Caco-2 (cell line): ENCODE measurements around the gene DENND2C. TPM values are rescaled to one million over a fixed set of nuclear protein-coding genes. Genes with fewer than 3 reads are reported as not detected.

Source experiments
- BruUV-seq: library from RNA; stranded (reverse); fragments of 400-500 nt; replicated peaks from 2 replicates; lab custom pipeline; 2021; lab: Mats Ljungman, UMichigan
- CTCF ChIA-PET: fragments of 300-600 bp; sonication (Branson Sonifier 250); formaldehyde crosslinking; loops from one replicate; lab custom pipeline; 2022; ENCODE audit warnings: antibody characterized with exemption; lab: Charles Lee
- POLR2A ChIA-PET: fragments of 300-600 bp; sonication (Branson Sonifier 250); formaldehyde crosslinking; loops from one replicate; lab custom pipeline; 2022; ENCODE audit warnings: antibody characterized with exemption; lab: Charles Lee
- DNase-seq, 2 experiments: peaks; one replicate each; pipeline versions ENCODE4 v3.0.0 to v3.0.0-alpha.2; 2020 to 2022
- H3K27me3 ChIP-seq: replicated peaks from 2 replicates; pipeline ENCODE4 v1.6.0; 2011; ENCODE audit warnings: low read length; ENCODE audit not compliant: control insufficient read depth, insufficient read depth
- H3K36me3 ChIP-seq: 2 replicates; pipeline ENCODE4 v1.5.1; 2011; ENCODE audit warnings: low read length; ENCODE audit not compliant: control insufficient read depth, insufficient read depth
- H3K4me1 ChIP-seq: fragments of 250-450 bp; sonication (Bioruptor Pico); 2 replicates; pipeline ENCODE4 v1.5.1; 2020; ENCODE audit warnings: mild to moderate bottlenecking
- H3K4me3 ChIP-seq: 2 replicates; pipeline ENCODE4 v1.5.1; 2011; ENCODE audit warnings: low read depth, mild to moderate bottlenecking, control low read depth, low read length
- H3K9me3 ChIP-seq: fragments of 250-450 bp; sonication (Bioruptor Pico); 2 replicates; pipeline ENCODE4 v1.5.1; 2020; ENCODE audit warnings: mild to moderate bottlenecking, moderate library complexity
- H3K27ac Mint-ChIP-seq: one replicate; pipeline ENCODE4 v1.8.0; 2022; ENCODE audit warnings: mixed read lengths; ENCODE audit not compliant: unreplicated experiment
- H3K27me3 Mint-ChIP-seq: one replicate; pipeline ENCODE4 v1.8.0; 2022; ENCODE audit warnings: mixed read lengths; ENCODE audit not compliant: insufficient read depth, unreplicated experiment
- H3K36me3 Mint-ChIP-seq: one replicate; pipeline ENCODE4 v1.8.0; 2022; ENCODE audit warnings: mild to moderate bottlenecking, mixed read lengths; ENCODE audit not compliant: insufficient read depth, unreplicated experiment
- H3K4me1 Mint-ChIP-seq: one replicate; pipeline ENCODE4 v1.8.0; 2022; ENCODE audit warnings: low read depth, mixed read lengths; ENCODE audit not compliant: unreplicated experiment
- H3K4me3 Mint-ChIP-seq: one replicate; pipeline ENCODE4 v1.8.0; 2022; ENCODE audit warnings: mild to moderate bottlenecking, moderate library complexity, mixed read lengths; ENCODE audit not compliant: unreplicated experiment
- H3K9me3 Mint-ChIP-seq: one replicate; pipeline ENCODE4 v1.8.0; 2022; ENCODE audit warnings: mixed read lengths; ENCODE audit not compliant: unreplicated experiment
- intact Hi-C: fragments of 100-400 bp; cut with micrococcal nuclease; formaldehyde crosslinking; loops from one replicate; pipeline ENCODE4 v1.10.0; 2022; ENCODE audit not compliant: unreplicated experiment
- total RNA-seq: library from RNA; stranded (reverse); gene quantifications from 2 replicates; pipeline ENCODE4 v1.2.3, GENCODE V29; 2022
- TF ChIP-seq, protein P1 (sequence below), 2 experiments: fragments of 200-600 bp in 1 of 2; IDR thresholded peaks; 1 replicate in 1 of 2; 2 replicates in 1 of 2; pipeline versions ENCODE4 v1.5.1 to v1.8.0; 2011 to 2022; ENCODE audit warnings: antibody characterized with exemption in 1 of 2, control low read depth in 1 of 2, inconsistent platforms in 1 of 2, low read depth in 1 of 2, low read length in 1 of 2, mild to moderate bottlenecking in 1 of 2, moderate library complexity in 1 of 2; ENCODE audit not compliant: insufficient read depth in 1 of 2, severe bottlenecking in 1 of 2, unreplicated experiment in 1 of 2

The DENND2C gene
- total RNA-seq, 1 experiment from 2014 or later: 1.1 TPM

DNA sequence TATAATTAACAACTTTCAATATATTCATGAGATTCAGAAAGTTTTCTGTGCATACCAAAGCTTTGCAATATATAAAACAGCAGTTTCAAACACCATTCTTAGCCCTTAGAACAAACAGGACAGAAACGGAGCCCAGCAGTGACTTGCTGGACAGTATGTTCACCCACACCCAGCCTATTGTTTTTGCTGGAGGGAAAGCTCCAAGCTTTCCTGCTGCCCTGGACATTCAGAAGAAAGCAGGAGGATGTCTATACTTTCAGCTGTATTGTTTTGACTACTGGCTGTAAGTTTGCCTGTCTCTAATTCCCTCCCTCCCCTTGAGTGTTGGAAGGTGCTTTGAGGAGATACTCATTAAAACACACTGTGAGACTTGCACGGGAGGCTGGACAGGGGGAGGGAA, 9.6 kb downstream of the DENND2C start:
- CTCF ChIA-PET: interaction anchor here (1.5 kb wide), 1 partner anchor 9 kb away, joined by 3 read pairs; the partner anchor contains the start of gene DENND2C
- TF ChIP-seq, protein P1, sequence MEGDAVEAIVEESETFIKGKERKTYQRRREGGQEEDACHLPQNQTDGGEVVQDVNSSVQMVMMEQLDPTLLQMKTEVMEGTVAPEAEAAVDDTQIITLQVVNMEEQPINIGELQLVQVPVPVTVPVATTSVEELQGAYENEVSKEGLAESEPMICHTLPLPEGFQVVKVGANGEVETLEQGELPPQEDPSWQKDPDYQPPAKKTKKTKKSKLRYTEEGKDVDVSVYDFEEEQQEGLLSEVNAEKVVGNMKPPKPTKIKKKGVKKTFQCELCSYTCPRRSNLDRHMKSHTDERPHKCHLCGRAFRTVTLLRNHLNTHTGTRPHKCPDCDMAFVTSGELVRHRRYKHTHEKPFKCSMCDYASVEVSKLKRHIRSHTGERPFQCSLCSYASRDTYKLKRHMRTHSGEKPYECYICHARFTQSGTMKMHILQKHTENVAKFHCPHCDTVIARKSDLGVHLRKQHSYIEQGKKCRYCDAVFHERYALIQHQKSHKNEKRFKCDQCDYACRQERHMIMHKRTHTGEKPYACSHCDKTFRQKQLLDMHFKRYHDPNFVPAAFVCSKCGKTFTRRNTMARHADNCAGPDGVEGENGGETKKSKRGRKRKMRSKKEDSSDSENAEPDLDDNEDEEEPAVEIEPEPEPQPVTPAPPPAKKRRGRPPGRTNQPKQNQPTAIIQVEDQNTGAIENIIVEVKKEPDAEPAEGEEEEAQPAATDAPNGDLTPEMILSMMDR (IDR thresholded peaks at IDR 0.05; ENCODE audit: insufficient read depth in 1 of 2, low read depth in 1 of 2, low read length in 1 of 2, severe bottlenecking in 1 of 2, unreplicated experiment in 1 of 2): no peak
- Histone ChIP-seq H3K4me1 (no peaks in the 10 kb centered on the region), H3K27me3 (no peaks in the 10 kb centered on the region), H3K36me3 (no peaks in the 10 kb centered on the region), H3K4me3 (no peak overlapping the region), H3K9me3 (no peaks in the 10 kb centered on the region)
- intact Hi-C loops: no loop called here
- BruUV-seq: no TSS peak
- Mint-ChIP-seq H3K27ac (no peak overlapping the region), H3K9me3 (no peaks in the 10 kb centered on the region), H3K27me3 (peaks cover 3% of the 10 kb centered on the region), H3K4me3 (no peak overlapping the region), H3K4me1 (peaks cover 13% of the 10 kb centered on the region), H3K36me3 (no peaks in the 10 kb centered on the region)
- POLR2A ChIA-PET: no interaction called here
- DNase-seq: no peak

DNA sequence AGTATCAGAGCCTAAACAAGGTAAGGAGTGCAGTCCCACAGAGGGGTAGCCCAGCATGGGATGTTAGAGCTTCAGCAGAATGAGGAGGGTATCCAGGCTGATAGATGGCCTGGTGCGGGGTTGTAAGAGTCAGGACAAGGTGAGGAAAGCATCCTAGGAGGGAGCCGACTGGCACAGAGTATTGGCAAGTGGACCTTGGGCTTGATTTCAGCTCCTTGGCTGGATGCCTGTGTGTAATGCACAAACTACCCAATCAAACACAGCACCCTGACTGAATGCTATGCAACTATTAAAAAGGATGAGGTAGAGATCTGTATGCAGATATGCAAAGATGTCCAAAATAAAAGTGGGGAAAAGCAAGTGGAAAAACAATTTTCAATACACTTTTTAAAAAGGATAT, 18.0 kb downstream of the DENND2C start:
- Histone ChIP-seq H3K27me3 (no peaks in the 10 kb centered on the region), H3K36me3 (no peaks in the 10 kb centered on the region), H3K4me1 (no peaks in the 10 kb centered on the region), H3K9me3 (no peaks in the 10 kb centered on the region), H3K4me3 (no peak overlapping the region)
- CTCF ChIA-PET: no interaction called here
- no peaks in the 10 kb centered on the region for H3K27me3 Mint-ChIP-seq
- BruUV-seq: no TSS peak
- TF ChIP-seq, protein P1 (IDR thresholded peaks at IDR 0.05; ENCODE audit: insufficient read depth in 1 of 2, low read depth in 1 of 2, low read length in 1 of 2, severe bottlenecking in 1 of 2, unreplicated experiment in 1 of 2): no peak
- no peaks in the 10 kb centered on the region for H3K36me3 Mint-ChIP-seq
- intact Hi-C loops: no loop called here
- no peaks in the 10 kb centered on the region for H3K4me1 Mint-ChIP-seq
- POLR2A ChIA-PET: no interaction called here
- no peak overlapping the region for H3K27ac Mint-ChIP-seq
- no peak overlapping the region for H3K4me3 Mint-ChIP-seq
- H3K9me3 Mint-ChIP-seq: no peaks in the 10 kb centered on the region
- no peak for DNase-seq

GRCh38 chr1:114648503-114648902, 21.3 kb downstream of the DENND2C start:
- intact Hi-C loops: no loop called here
- no peaks in the 10 kb centered on the region for H3K4me1 Mint-ChIP-seq
- CTCF ChIA-PET: no interaction called here
- no peaks in the 10 kb centered on the region for H3K27me3 Mint-ChIP-seq
- Histone ChIP-seq H3K4me3 (no peak overlapping the region), H3K4me1 (no peaks in the 10 kb centered on the region), H3K27me3 (no peaks in the 10 kb centered on the region), H3K9me3 (no peaks in the 10 kb centered on the region), H3K36me3 (no peaks in the 10 kb centered on the region)
- no peak overlapping the region for H3K27ac Mint-ChIP-seq
- no peaks in the 10 kb centered on the region for H3K36me3 Mint-ChIP-seq
- DNase-seq: no peak
- POLR2A ChIA-PET: no interaction called here
- TF ChIP-seq, protein P1 (IDR thresholded peaks at IDR 0.05; ENCODE audit: insufficient read depth in 1 of 2, low read depth in 1 of 2, low read length in 1 of 2, severe bottlenecking in 1 of 2, unreplicated experiment in 1 of 2): no peak
- no peak overlapping the region for H3K4me3 Mint-ChIP-seq
- H3K9me3 Mint-ChIP-seq: no peaks in the 10 kb centered on the region
- no TSS peak for BruUV-seq
